Hematopoietic multipotent progenitor cell treated with erythropoietin and hydrocortisone succinate and interleukin-3 and kit ligand, for 6 days (in vitro differentiated cells): Measurements from ENCODE around the gene FBXL7.

Experiments used
- DNase-seq: peaks from one replicate; pipeline ENCODE4 v3.0.0-alpha.2; 2015

Gene FBXL7

DNA sequence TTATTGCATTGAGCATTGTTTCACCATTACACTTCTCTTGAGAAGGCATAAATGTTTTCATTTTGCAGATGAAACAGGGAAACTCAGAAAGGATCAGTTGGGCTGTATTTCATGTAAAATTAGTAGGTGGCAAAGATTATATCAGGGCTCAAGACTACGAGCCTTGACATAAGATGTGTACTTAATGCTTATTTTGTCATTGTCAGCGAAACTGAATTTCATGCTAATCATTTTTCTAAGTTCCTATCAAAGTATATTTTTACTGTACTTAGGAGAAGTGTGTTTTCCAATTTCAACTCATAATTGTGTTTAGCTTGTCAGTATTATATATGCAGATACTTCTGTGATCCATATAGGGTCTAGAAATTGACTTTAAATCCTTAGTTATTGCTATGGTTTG lies 123.8 kb downstream of the FBXL7 start:
- DNase-seq = no peak

DNA sequence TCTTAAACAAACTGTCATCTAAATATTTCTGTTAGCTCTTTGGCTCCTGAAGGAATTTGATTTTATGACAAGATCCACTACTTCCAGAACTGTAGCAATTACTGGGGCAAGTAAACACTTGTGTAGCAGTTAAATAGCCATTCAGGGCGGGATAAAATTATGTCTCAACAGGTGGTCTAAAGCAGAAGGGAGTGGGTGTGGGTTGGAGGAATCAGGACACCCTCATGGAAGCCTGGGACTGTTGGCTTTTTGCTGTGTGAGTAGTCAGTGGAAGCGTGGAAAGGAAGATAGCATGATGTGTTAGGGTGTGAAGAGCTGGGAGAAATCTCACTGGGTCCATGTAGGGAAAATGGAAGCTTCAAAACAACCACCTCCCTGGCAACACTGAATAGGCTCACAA lies 127.1 kb downstream of the FBXL7 start:
- no peak for DNase-seq

DNA sequence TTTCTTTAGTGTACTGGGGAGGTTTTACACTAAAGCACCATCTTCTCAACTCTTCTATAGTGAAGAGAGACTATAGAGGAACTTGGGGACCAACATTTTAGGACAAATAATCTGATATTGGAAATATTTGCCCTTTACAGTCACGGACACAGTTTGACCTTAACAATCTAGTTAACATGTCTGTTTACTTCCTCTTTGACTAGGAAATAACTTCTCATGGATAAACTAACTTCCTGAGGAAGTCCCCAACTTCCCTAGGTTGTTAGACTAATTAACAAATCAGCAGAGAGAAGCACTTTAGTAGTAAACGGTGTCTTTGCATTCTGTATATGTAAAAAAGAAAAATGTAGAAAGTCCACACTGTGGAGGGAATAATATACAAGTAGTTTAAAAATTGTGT lies 127.7 kb downstream of the FBXL7 start:
- DNase-seq = no peak

DNA sequence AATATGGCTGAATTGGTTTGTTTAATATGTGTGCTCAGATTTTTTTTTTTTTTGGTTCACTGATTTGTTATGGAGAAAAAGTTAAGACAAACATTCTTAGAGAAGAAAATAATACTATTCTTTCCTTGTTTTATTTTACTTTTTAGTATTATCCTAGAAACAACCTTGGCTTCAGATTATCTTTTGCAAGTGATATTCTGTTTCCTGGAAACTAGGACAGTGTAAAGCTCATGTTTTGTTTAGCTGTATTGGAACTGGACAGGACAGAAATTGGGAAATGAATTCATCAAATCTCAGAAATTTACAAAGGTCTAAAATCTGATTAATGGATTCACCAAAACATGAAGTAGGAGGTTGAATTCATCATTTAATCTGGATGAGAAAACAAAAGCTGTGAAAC lies 130.5 kb downstream of the FBXL7 start:
- no peak for DNase-seq

DNA sequence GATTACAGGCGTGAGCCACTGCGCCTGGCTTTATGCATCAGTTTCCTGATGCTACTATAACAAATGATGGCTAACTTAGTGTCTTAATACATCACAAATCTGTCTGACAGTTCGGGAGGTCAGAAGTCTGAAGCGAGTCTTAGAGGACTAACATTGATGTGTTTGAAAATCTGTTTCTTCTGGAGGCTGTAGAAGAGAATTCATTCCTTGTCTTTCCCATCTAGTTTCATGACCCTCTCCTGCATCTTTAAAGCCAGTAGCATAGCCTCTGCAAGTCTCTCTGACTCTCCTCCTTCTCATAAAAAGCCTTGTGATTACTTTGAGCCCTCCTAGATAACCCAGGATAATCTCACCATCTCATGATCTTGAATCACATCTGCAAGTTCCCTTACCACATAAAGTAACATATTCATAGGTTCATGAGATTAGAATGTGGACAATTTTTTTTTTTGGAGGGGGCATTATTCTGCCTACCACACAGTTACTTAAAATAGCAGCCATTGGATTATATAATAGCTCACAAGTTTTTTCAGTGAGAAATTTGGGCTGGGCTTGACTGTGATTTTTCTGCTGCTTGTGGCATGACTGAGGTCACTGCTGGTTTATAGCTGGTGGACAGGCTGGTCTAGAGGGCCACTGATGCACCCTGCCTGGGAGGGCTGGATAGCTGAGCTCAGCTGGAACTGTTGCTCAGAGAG lies 134.8 kb downstream of the FBXL7 start:
- DNase-seq = no peak

DNA sequence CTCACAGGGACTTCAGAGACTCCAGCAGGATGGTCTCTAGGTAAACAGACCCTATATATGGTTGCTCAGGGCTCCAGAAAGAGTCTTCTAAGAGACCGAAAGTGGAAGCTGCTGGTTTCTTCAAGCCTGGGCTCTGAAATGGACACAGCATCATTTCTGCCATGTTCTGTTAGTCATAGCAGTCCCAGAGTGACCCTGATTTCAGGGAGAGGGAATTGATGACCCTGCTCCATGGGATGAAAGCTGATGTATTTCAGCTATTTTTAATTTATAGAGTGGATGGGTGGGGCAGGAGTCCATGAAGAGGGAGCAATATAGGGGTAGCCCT lies 135.3 kb downstream of the FBXL7 start:
- DNase-seq = no peak

DNA sequence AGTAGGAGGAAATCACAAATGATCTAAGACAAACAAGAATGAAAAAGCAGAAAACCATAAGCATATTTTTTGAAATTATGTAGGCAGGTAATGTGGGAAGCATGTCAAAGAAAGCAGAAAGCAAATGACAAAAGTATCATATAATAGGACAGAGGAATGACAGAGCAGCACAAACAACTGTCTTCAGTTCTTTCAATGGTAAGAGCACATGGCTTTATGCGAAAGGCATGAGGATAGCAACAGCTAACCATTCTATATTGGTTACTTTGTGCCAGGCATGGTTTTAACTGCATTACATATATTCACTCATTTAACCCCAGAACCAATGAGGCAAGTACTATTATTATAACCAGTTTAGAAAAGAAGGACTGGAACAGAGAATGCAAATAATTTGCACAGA lies 137.4 kb downstream of the FBXL7 start:
- no peak for DNase-seq

DNA sequence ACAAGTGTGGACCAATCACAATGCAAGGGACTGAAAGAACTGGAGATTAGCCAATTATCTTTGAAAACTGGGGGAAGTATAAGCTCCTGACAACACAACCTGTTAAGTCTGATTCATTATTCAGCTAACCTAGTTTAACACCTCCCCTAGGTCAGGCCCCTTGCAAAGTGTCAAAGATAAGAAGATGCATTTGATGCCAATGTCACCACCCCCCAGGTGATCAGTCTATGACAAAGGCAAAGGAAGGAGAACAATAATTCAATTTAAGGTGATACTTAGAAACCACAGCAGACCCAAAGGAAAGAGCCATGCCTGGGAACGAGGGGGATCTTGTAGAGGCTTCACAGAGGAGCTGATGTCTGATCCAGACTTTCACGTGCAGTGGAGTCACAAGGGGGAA lies 137.9 kb downstream of the FBXL7 start:
- no peak for DNase-seq

DNA sequence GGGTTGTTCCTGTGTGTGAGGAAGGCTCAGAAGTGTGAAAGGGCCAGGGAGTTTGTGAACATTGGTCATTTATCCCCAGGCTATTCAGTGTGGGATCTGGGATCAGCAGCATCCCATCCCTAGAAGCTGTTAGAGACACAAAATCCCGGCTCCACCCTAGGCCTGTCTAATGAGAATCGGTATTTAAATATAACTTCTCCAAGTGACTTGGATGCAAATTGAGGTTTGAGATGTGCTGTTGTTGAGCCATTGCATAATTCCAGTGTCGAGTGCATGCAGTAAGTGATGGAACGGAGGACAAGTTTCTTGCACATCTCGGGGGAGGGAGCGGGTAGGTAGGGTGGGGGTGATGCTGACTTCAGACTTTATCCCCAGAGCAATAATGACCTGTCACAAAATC lies 138.3 kb downstream of the FBXL7 start:
- DNase-seq = no peak

DNA sequence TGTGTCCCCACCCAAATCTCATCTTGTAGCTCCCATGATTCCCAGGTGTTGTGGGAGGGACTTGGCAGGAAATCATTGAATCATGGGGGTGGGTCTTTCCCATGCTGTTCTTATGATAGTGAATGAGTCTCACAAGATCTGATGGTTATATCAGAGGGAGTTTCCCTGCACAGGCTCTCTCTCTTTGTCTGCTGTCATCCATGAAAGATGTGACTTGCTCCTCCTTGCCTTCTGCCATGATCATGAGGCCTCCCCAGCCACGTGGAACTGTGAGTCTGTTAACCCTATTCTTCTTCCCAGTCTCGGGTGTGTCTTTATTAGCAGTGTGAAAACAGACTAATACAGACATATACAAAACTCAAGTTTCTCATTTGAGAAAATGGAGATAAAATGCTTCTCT lies 139.3 kb downstream of the FBXL7 start:
- no peak for DNase-seq

DNA sequence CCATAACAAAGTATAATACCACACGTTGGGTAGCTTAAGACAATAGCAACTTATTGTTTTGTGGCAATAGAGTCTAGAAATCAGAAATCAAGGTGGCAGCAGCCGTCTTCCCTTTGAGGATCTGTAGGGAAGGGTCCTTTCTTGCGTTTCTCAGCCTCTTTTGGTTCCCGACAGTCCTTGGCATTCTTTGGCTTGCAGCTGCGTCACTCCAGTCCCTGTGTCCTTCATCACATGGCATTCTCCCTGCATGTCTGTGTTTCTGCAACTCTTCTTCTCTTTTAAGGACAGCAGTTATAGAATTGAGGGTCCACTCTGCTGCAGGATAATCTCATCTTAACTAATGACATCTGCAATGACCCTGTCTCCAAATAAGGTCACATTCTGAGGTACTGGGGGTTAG lies 140.1 kb downstream of the FBXL7 start:
- DNase-seq = no peak

DNA sequence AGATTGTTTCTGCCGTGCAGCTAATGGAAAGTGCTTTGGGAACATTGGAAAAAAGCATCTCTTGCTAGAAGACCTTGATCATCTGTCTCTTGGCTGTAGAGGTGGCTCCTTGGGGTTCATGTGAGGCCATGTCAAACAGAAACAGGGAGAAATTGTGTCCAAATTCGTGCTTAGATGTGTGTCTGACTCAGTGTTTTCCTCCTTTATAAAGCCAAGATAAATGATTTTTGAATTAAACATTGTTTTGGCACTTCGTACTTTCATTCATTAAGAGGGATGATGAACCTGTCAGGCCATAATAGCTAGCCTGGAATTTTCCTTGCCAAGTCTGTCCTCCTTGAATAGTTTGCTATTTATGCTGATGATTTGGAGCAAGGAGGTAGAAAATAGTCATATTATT lies 143.8 kb downstream of the FBXL7 start:
- DNase-seq = no peak

DNA sequence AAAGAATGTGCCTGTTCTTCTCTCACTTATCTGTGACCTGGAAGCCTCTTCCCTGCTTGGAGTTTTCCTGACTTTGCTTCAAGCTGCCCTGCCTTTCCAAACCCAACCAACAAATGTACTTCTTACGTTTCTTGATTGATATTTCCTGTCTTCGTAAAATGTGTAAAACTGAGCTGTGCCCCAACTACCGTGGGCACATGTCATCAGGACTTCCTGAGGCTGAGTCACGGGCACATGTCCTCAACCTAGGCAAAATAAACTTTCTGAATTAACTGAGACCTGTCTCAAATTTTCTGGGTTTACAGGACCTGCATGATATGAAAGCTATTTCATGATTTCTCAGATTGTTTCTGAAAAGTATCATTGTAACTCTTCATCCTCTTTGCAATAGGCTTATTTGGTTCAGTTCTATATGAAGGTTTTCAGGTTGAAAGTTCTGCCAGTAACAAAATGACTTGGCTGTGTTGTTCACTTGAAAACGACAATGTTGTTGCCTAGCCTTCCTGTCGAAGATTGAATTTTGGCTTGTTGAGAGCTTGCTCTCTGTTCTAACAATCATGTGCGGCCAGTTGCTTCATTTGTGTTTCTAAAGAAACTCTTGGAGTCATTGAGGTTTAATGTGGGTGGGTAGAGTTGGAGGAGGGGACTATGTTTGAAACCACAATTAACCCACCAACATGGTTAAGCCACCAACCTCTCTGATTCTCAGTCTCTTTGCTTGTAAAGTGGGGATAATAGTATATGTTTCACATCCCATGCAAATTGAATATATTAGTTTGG lies 145.6 kb downstream of the FBXL7 start:
- DNase-seq = no peak

DNA sequence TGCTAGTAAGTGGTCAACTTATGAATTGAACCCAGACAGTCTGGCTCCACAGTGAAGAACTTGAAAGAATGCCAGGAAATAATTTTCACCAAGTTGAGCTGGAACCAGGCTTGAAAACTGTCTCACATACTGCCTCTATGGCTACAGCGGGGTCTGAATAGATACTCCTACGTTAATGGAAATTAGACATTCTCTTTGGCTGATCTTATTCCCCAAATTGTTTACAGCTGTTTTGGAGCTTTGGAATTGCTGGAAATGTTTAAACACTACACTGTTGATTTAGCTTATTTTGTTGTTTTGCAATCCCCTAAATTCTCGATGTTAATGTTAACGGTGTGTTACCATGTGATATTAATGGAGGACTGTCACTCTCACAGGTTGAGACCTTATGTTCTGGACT lies 146.4 kb downstream of the FBXL7 start:
- no peak for DNase-seq

DNA sequence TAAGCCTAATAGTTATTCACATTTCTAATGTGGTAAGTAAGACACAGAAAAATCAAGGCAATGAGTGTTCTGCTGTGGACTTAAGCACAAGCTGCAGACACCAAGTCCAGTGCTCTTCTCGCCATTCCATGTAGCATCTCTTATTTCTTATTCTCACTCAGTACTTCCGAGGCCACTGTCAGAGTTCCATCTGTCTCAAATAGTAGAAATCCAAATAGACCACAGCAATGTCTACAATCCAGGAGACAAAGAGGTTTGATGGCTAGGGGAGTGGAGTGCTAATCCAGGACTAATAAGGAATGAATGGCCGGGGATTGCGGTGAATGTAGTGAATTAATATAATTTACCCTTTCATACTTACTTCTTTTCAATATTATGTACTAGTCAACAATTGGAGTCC lies 147.3 kb downstream of the FBXL7 start:
- DNase-seq = no peak

DNA sequence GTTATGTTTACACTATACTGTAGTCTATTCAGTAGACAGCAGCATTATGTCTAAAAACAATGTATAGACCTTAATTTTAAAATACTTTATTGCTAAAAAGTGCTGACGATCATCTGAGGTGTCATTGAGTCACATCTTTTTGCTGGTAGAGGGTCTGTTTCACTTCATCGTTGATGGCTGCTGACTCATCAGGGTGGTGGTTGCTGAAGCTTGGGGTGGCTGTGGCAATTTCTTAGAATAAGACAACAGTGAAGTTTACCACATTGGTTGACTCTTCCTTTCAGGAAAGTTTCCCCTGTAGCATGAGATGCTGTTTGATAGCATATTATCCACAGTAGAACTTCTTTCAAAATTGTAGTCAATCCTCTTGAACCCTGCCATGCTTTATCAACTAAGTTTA lies 150.3 kb downstream of the FBXL7 start:
- DNase-seq = no peak

DNA sequence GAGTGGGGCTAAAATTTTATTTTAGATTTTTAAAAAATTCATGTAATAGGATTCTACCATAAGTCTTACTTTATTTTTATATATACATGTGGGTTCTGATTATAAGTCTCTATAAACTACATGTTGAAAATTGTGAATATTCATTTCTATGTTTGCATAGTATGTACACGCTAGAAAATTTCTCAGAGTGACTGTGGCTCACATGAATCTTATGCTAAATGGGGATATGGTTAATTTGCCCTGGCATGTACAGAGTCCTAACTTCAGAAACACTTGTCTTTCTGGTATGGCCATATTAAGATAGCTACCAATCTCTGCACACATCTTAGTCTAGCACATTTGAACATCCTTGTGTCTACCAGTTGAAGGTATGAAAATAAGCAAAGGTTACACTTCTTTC lies 154.8 kb downstream of the FBXL7 start:
- no peak for DNase-seq

DNA sequence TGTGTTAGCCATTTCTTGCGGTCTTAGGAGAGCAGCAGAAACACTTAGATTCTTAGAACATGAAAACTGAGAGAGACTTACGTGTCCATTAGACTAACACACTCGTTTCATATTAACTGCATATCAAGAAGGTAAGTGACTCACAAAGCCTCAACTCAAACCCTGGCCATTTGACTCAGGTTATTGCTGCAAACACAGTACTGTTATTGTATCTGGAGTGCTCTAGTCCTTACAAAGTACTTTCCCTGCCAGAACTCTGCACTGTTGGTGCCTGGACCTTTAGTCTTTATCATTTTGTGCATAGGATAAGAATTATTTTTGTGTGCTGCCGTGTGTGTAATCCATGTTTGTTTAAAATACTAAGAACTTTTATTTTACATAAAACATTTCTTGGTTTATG lies 155.7 kb downstream of the FBXL7 start:
- DNase-seq = no peak

DNA sequence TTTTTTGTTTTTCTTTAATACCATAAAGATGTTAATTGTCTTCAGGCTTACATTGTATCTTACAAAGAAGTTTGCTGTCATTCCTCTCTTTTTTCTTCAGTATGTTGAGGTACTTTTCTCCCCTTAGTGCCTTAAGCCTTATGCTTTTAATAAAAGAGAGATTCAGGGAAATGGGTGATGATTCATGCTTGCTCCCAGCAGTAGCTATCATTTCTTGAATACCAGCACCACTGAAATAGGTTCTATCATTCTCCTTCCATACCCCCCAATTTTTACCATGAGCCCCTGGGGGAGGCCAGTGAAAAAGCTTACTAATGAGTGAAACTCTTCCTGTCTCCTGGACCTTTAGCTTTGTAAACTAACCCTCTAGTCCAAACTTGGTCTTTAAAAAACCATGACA lies 165.0 kb downstream of the FBXL7 start:
- no peak for DNase-seq

DNA sequence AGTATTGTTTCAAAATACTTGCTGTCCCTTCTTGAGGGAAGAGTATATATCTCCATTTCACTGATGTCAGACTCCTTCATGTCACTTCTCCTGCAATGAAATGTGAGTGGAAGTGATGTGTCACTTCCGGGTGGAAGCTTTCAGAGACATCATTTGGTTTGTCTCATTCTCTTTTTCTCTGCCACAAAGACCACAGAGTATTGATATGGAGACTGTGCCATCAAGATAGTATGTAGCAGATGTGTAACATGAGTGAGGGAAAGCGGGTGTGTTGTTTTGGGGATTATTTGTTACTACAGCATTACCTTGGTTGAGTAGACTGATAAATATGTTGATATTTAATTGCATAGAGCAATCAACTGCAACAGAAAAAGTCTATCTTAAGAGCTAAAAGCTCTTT lies 169.8 kb downstream of the FBXL7 start:
- no peak for DNase-seq

DNA sequence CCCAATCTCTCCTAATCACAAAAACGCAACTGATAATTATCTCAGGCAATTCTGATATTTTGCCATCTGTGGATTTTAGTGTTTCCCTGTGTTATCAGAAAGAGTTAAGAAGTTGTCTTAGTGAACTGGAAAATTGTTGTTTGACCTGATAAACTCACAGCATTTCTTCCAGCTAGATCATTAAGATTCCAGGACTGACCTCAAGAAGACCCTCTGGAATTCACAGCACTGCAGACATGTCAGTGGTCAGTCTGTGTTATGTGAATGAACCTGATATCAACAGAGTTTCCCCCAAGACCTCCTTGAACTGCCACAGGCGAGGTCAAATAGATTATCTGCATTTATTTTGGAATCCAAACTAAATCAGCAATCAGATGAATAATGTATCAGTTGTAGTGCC lies 174.7 kb downstream of the FBXL7 start:
- DNase-seq = no peak

DNA sequence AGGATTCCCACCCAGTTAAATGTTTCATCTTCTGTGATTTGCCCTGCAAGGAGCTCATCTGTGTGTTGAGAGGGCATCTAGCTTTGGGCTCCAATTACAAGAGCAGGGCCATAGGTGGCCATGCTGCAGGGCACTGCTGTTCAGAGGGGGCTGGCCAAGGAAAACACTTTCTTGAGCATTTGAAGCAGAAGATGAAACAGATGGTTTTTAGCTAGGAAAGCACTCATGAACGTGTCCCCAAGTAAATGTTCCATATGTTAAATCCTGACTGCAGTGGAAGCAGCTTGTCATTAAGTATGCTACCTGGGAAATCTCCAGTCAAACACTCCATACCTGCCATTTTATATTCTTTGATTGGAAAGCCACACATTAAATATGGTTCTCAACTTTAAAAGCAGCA lies 176.6 kb downstream of the FBXL7 start:
- no peak for DNase-seq

DNA sequence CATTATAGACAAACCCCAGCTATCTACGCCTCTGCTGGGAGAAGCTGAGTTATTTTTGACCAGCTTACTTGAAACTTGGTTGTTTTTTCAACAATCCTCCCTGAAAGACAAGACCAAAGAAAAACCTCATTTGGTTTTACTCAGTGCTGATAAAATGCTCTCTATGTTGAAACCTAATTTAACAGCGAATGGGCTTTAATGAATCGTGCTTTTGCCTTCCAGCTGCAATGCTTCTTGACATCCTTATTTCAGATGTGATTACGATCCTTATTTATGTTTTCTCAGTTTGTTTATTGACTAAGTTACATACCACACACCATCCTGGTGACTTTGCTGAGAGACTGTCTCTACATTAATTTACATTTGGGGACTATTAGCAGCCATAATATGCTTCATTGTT lies 179.2 kb downstream of the FBXL7 start:
- no peak for DNase-seq

DNA sequence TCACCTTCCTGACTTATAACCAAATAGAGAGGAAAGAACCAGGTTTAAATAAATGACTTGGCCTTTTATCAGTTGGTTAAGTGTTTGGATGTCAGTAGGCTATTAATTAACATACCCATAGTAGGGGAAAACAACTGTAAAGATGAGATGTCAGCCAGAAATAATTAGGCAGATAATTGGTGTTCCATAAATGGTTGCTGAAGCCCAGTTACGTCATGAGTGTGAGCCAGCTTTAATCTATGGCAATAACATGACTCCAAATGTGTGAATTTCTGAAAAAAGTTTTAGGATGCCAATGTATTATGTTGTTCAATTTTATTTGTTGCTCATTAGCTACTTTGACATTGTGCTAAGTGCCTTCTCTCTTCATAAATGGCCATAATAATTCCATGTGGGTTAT lies 180.5 kb downstream of the FBXL7 start:
- DNase-seq = no peak

DNA sequence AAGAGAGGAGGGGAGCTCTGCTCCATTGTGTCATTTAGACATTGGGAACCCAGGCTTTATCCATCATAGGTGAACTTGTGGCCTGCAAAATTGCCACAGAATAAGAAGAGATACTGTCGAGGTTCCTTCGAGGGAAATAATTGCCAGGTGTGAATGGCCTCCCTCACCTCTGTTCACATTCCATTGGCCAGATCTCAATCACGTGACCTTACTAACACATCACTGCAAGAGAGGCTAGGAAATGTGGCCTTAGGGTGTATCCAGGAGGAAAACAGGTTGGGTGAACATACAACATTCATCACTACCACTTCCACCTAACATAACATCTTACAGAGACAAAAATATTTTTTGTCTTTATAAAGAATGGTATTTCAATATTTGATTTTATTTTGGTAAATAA lies 182.1 kb downstream of the FBXL7 start:
- DNase-seq = no peak
